K562 (cell line): Measurements from ENCODE around the gene COG3. TPM values are rescaled to one million over a fixed set of nuclear protein-coding genes. Genes with fewer than 3 reads are reported as not detected.

Experiments
- ATAC-seq: fragments of 200-7000 bp; cut with Tn5 transposase; 3 replicates; pipeline ENCODE4 v1.9.1; 2020; ENCODE audit warnings: moderate library complexity
- BruUV-seq: library from RNA; stranded (reverse); fragments of 400-500 nt; replicated peaks from 2 replicates; lab custom pipeline; 2021; lab: Mats Ljungman, UMichigan
- CTCF ChIA-PET: fragments of 300-600 bp; formaldehyde crosslinking; extraction: SDS; loops from one replicate; lab custom pipeline; 2021; ENCODE audit warnings: low intra/inter-chr PET ratio; lab: Yijun Ruan, JAX
- POLR2A ChIA-PET: fragments of 300-600, 350-650 bp; sonication (Branson Sonifier 250); formaldehyde crosslinking; extraction: SDS; loops from one replicate; lab custom pipeline; 2021; ENCODE audit warnings: antibody characterized with exemption, inconsistent platforms; lab: Yijun Ruan, JAX
- DNase-seq, 4 experiments: peaks; one replicate each; pipeline versions ENCODE4 v3.0.0 to v3.0.0-alpha.2; 2011 to 2018; ENCODE audit warnings: low spot score in 3 of 4, mixed read lengths in 3 of 4; ENCODE audit errors: extremely low read depth in 1 of 4
- FAIRE-seq: peaks from 2 replicates; lab custom pipeline; 2011; peaks lifted over from hg19 to GRCh38; lab: Jason Lieb, UNC
- H2AFZ ChIP-seq: 2 replicates; pipeline ENCODE4 v1.6.0; 2011; ENCODE audit warnings: low read depth, low read length, control low read depth, inconsistent platforms
- H3K27ac ChIP-seq: fragments of 200-600 bp; 3 replicates; pipeline ENCODE4 v1.8.0; 2011; ENCODE audit warnings: low read depth, mild to moderate bottlenecking, control low read depth, inconsistent platforms, low read length, moderate library complexity, mixed read lengths; ENCODE audit errors: extremely low read depth
- H3K27me3 ChIP-seq, 2 experiments: fragments of 300-600 bp in 1 of 2; 2 replicates in 1 of 2; 3 replicates in 1 of 2; pipeline versions ENCODE4 v1.6.0 to v1.8.0; 2011; ENCODE audit warnings: inconsistent platforms in 2 of 2, low read length in 2 of 2, mild to moderate bottlenecking in 1 of 2, mixed read lengths in 1 of 2, moderate library complexity in 1 of 2; ENCODE audit not compliant: control insufficient read depth in 2 of 2, insufficient read depth in 2 of 2
- H3K36me3 ChIP-seq: fragments of 300-600 bp; 3 replicates; pipeline ENCODE4 v1.8.0; 2011; ENCODE audit warnings: mild to moderate bottlenecking, low read length, inconsistent platforms; ENCODE audit not compliant: control insufficient read depth, insufficient read depth
- H3K4me1 ChIP-seq, 2 experiments: fragments of 200-600 bp in 1 of 2; replicated peaks in 1 of 2; 2 replicates in 1 of 2; 3 replicates in 1 of 2; pipeline versions ENCODE4 v1.5.1 to v1.8.0; 2011; ENCODE audit warnings: inconsistent platforms in 2 of 2, low read length in 2 of 2, mild to moderate bottlenecking in 1 of 2, mixed read lengths in 1 of 2, moderate library complexity in 1 of 2; ENCODE audit not compliant: control insufficient read depth in 2 of 2, insufficient read depth in 2 of 2
- H3K4me2 ChIP-seq: 2 replicates; pipeline ENCODE4 v1.6.1; 2011; ENCODE audit warnings: low read length, control low read depth, inconsistent platforms, mixed read lengths; ENCODE audit not compliant: insufficient read depth
- H3K4me3 ChIP-seq: fragments of 200-600 bp; sonication (generic), shearing (Covaris generic); 2 replicates; pipeline ENCODE4 v1.5.1; 2016; ENCODE audit warnings: control low read depth, inconsistent platforms
- H3K79me2 ChIP-seq: fragments of 200-600 bp; 3 replicates; pipeline ENCODE4 v1.8.0; 2011; ENCODE audit warnings: low read length, inconsistent platforms; ENCODE audit not compliant: control insufficient read depth, insufficient read depth
- H3K9ac ChIP-seq, 2 experiments: 2 replicates each; pipeline versions ENCODE4 v1.6.0 to v1.6.1; 2011; ENCODE audit warnings: low read depth in 2 of 2, low read length in 2 of 2, control low read depth in 1 of 2, inconsistent platforms in 1 of 2, mild to moderate bottlenecking in 1 of 2, mixed read lengths in 1 of 2; ENCODE audit not compliant: insufficient read depth in 1 of 2
- H3K9me1 ChIP-seq: one replicate; pipeline ENCODE4 v1.6.0; 2011; ENCODE audit warnings: inconsistent platforms, mild to moderate bottlenecking, low read length, moderate library complexity; ENCODE audit not compliant: control insufficient read depth, insufficient read depth
- H3K9me3 ChIP-seq: replicated peaks from 2 replicates; pipeline ENCODE4 v1.5.1; 2011; ENCODE audit warnings: low read depth, low read length, inconsistent platforms; ENCODE audit not compliant: control insufficient read depth, insufficient read depth
- H4K20me1 ChIP-seq: replicated peaks from 2 replicates; pipeline ENCODE4 v1.6.1; 2011; ENCODE audit warnings: low read length, inconsistent platforms, mixed read lengths; ENCODE audit not compliant: control insufficient read depth, insufficient read depth
- KAT7 ChIP-seq: sonication (generic); formaldehyde crosslinking; IDR thresholded peaks from 2 replicates; pipeline ENCODE4 v1.8.0; 2022; ENCODE audit warnings: missing genetic modification reagents, mild to moderate bottlenecking, borderline replicate concordance
- NR0B1 ChIP-seq: fragments of 450-650 bp; IDR thresholded peaks from one replicate; pipeline ENCODE4 v1.6.1; 2018; ENCODE audit warnings: mild to moderate bottlenecking, moderate library complexity; ENCODE audit not compliant: partially characterized antibody
- PKNOX1 ChIP-seq: fragments of 450-650 bp; IDR thresholded peaks from 2 replicates; pipeline ENCODE4 v1.6.1; 2016
- POLR2AphosphoS2 ChIP-seq: IDR thresholded peaks from 2 replicates; pipeline ENCODE4 v1.6.1; 2012; ENCODE audit warnings: low read length, improper control_type of control experiment
- SIRT6 ChIP-seq: IDR thresholded peaks from one replicate; pipeline ENCODE4 v1.6.1; 2012; ENCODE audit warnings: low read depth, mild to moderate bottlenecking, control low read depth, inconsistent platforms, low read length, moderate library complexity
- STAT5B ChIP-seq: fragments of 250-450 bp; sonication (Bioruptor Pico); IDR thresholded peaks from 2 replicates; pipeline ENCODE4 v1.8.0; 2021; ENCODE audit warnings: mild to moderate bottlenecking, inconsistent platforms
- TCF15 ChIP-seq: fragments of 250-450 bp; sonication (Bioruptor Pico); IDR thresholded peaks from 2 replicates; pipeline ENCODE4 v1.8.0; 2022; ENCODE audit warnings: moderate library complexity, mild to moderate bottlenecking, inconsistent platforms
- USF2 ChIP-seq: sonication (generic); formaldehyde crosslinking; IDR thresholded peaks from 2 replicates; pipeline ENCODE4 v1.5.0; 2020; ENCODE audit warnings: missing genetic modification reagents
- ZBTB49 ChIP-seq: sonication (generic); formaldehyde crosslinking; IDR thresholded peaks from 2 replicates; pipeline ENCODE4 v1.8.0; 2022; ENCODE audit warnings: missing genetic modification reagents, mild to moderate bottlenecking, borderline replicate concordance
- ZC3H8 ChIP-seq: fragments of 450-650 bp; IDR thresholded peaks from 2 replicates; pipeline ENCODE4 v1.6.1; 2017
- ZFPM2 ChIP-seq: fragments of 250-450 bp; sonication (Bioruptor Pico); IDR thresholded peaks from 2 replicates; pipeline ENCODE4 v1.5.1; 2022; ENCODE audit warnings: mild to moderate bottlenecking
- ZNF282 ChIP-seq: sonication (generic); formaldehyde crosslinking; IDR thresholded peaks from 2 replicates; pipeline ENCODE4 v1.8.1; 2023; ENCODE audit warnings: missing genetic modification reagents
- ZNF431 ChIP-seq: sonication (generic); formaldehyde crosslinking; IDR thresholded peaks from 2 replicates; pipeline ENCODE4 v1.8.0; 2022; ENCODE audit warnings: mild to moderate bottlenecking, missing genetic modification reagents
- ZNF696 ChIP-seq: fragments of 250-450 bp; sonication (Bioruptor Pico); conservative IDR thresholded peaks from 2 replicates; pipeline ENCODE4 v1.4.0; 2020; ENCODE audit warnings: mild to moderate bottlenecking, moderate library complexity
- WGBS: fragments of 100-300 bp; shearing (Covaris generic); methylation state at CpG from one replicate; pipeline ENCODE4 v1.1.6; 2016; ENCODE audit warnings: low coverage, mixed read lengths; ENCODE audit not compliant: insufficient coverage; ENCODE audit errors: missing lambda C conversion rate; 5-methylcytosine and 5-hydroxymethylcytosine counted together
- in situ Hi-C: fragments of 300-500 bp; cut with MboI; formaldehyde crosslinking; loops from 4 replicates; pipeline ENCODE4 v1.15.0; 2018; ENCODE audit warnings: inconsistent platforms, mixed read lengths
- intact Hi-C: fragments of 100-400 bp; cut with micrococcal nuclease; formaldehyde crosslinking; loops from 2 replicates; pipeline ENCODE4 v1.14.2; 2022
- polyA plus RNA-seq, 8 experiments: library from polyadenylated mRNA; depleted of rRNA in 4 of 8; stranded (reverse) in 5 of 8; unstranded in 3 of 8; fragments of >200 nt; fragmentation: Nextera tagmentation in 2 of 8; fragmentation: Illumina TruSeq in 1 of 8; extraction: Ambion mirVana in 2 of 8; extraction: Trizol in 1 of 8; gene quantifications; 2 replicates each; pipeline versions ENCODE4 v1.2.1 to v1.2.3, GENCODE V29; 2011 to 2014; ENCODE audit warnings: inconsistent platforms in 1 of 8, missing spikeins in 1 of 8
- total RNA-seq, 7 experiments: library from RNA; depleted of rRNA in 6 of 7; stranded (reverse); fragments of >200 nt in 6 of 7; fragmentation: Illumina TruSeq in 2 of 7; extraction: Trizol in 2 of 7; gene quantifications; 2 replicates each; pipeline versions ENCODE4 v1.2.1 to v1.2.3, GENCODE V29; 2011 to 2021; ENCODE audit warnings: low replicate concordance in 1 of 7

The COG3 gene
- total and polyA plus RNA-seq, 9 of the 15 experiments (the other 6 are each of a cell fraction or from before 2014, with no cell fraction given): 3.9 to 22.9 (median 14.5) TPM

- Histone ChIP-seq H3K27me3 (no peaks in the 10 kb centered on the region), H3K79me2 (no peaks in the 10 kb centered on the region), H3K36me3 (peaks cover 64% of the 10 kb centered on the region; the same call in 2 of the 3 replicates), H3K4me2 (no peak overlapping the region), H3K27ac (no peak overlapping the region), H3K9ac (no peak overlapping the region), H3K4me1 (no peaks in the 10 kb centered on the region; a peak in 1 of 5 replicates), H3K9me3 (no peaks in the 10 kb centered on the region), H3K9me1 (no peaks in the 10 kb centered on the region), H2AFZ (no peak overlapping the region), H4K20me1 (no peaks in the 10 kb centered on the region), H3K4me3 (no peak overlapping the region)
- DNase-seq: no peak
- WGBS: 77% methylated on average over 2 of the region's 2 CpGs
- in situ Hi-C loops: no loop called here
- BruUV-seq: no TSS peak
- CTCF ChIA-PET: no interaction called here
- no peak for FAIRE-seq
- intact Hi-C loops: no loop called here
- no peak for ATAC-seq
- no peak for TF ChIP-seq ZNF282
- TF ChIP-seq NR0B1: no peak
- no peak for TF ChIP-seq PKNOX1
- no peak for TF ChIP-seq ZFPM2
- no peak for TF ChIP-seq STAT5B
- no peak for TF ChIP-seq ZC3H8
- no peak for TF ChIP-seq USF2
- TF ChIP-seq ZNF696 (CRISPR knock-in tag): no peak
- TF ChIP-seq ZNF431 (CRISPR knock-in tag): no peak
- no peak for TF ChIP-seq TCF15 (CRISPR knock-in tag)
- TF ChIP-seq ZBTB49: no peak
- TF ChIP-seq KAT7 (CRISPR knock-in tag): no peak
- TF ChIP-seq SIRT6: no peak
- TF ChIP-seq POLR2AphosphoS2: no peak
- POLR2A ChIA-PET: no interaction called here
These were observed 52.0 kb downstream of the COG3 start for GRCh38 chr13:45516757-45517156.
